DLD1 (cell line): ENCODE data around the gene RIPK1.
"Not testable (repeated sequence)": the region's sequence is repeated elsewhere in the genome, so short reads cannot be mapped to it uniquely, and the experiment has no call there.

Source experiments
- in situ Hi-C: cut with HindIII; loops from 2 replicates; pipeline ENCODE4 v1.10.0; 2017; ENCODE audit warnings: low sequenced_read_pairs

Gene RIPK1

GRCh38 chr6:3068329-3069214 is at the start of gene RIPK1:
Gene RIPK1 (plus strand): TSS chr6:3068494. CDS start chr6:3076824, 8,330 bp downstream.
- in situ Hi-C loops = no loop called here

GRCh38 chr6:3019065-3019464 is 49.2 kb upstream of the RIPK1 start:
- in situ Hi-C loops = no loop called here

GRCh38 chr6:3019749-3020320 is 48.5 kb upstream of the RIPK1 start:
- in situ Hi-C loops = no loop called here

- in situ Hi-C loops = not testable (repeated sequence)
These were observed 47.2 kb upstream of the RIPK1 start for GRCh38 chr6:3020976-3021598.

GRCh38 chr6:3022765-3023662 is 45.3 kb upstream of the RIPK1 start:
- in situ Hi-C loops = no loop called here

GRCh38 chr6:3023663-3024483 is 44.4 kb upstream of the RIPK1 start:
- in situ Hi-C loops = no loop called here

GRCh38 chr6:3026791-3027626 is 41.3 kb upstream of the RIPK1 start:
- in situ Hi-C loops = no loop called here

- in situ Hi-C loops = not testable (repeated sequence)
These were observed 40.1 kb upstream of the RIPK1 start for GRCh38 chr6:3028156-3028555.

- in situ Hi-C loops = no loop called here
These were observed 36.2 kb upstream of the RIPK1 start for GRCh38 chr6:3031857-3032640.

GRCh38 chr6:3032986-3033385 is 35.3 kb upstream of the RIPK1 start:
- in situ Hi-C loops = no loop called here

GRCh38 chr6:3033652-3034051 is 34.6 kb upstream of the RIPK1 start:
- in situ Hi-C loops = no loop called here

- in situ Hi-C loops = no loop called here
These were observed 32.9 kb upstream of the RIPK1 start for GRCh38 chr6:3035397-3035796.

- in situ Hi-C loops = no loop called here
These were observed 31.2 kb upstream of the RIPK1 start for GRCh38 chr6:3036861-3037637.

- in situ Hi-C loops = no loop called here
These were observed 30.5 kb upstream of the RIPK1 start for GRCh38 chr6:3037638-3038365.

- in situ Hi-C loops = no loop called here
These were observed 28.9 kb upstream of the RIPK1 start for GRCh38 chr6:3039384-3039783.

GRCh38 chr6:3041147-3041546 is 27.1 kb upstream of the RIPK1 start:
- in situ Hi-C loops = no loop called here

GRCh38 chr6:3041606-3042005 is 26.7 kb upstream of the RIPK1 start:
- in situ Hi-C loops = no loop called here
